KMS-11 (cell line): ENCODE measurements around the gene WDPCP.

Experiments
- H2AFZ ChIP-seq: fragments of 200-600 bp; sonication (generic); 2 replicates; pipeline ENCODE4 v1.6.1; 2016; ENCODE audit warnings: antibody characterized with exemption, mixed run types, low read depth
- H3K27ac ChIP-seq: fragments of 200-600 bp; sonication (generic); 2 replicates; pipeline ENCODE4 v1.6.1; 2016; ENCODE audit warnings: mild to moderate bottlenecking, mixed run types
- H3K27me3 ChIP-seq: fragments of 200-600 bp; sonication (generic); 2 replicates; pipeline ENCODE4 v1.6.1; 2017; ENCODE audit warnings: mild to moderate bottlenecking, low read depth, mixed run types, moderate library complexity; ENCODE audit not compliant: insufficient read depth
- H3K36me3 ChIP-seq: fragments of 200-600 bp; sonication (generic); 2 replicates; pipeline ENCODE4 v1.6.1; 2017; ENCODE audit warnings: mild to moderate bottlenecking, mixed run types; ENCODE audit not compliant: insufficient read depth
- H3K4me1 ChIP-seq: fragments of 200-600 bp; sonication (generic); 2 replicates; pipeline ENCODE4 v1.6.1; 2016; ENCODE audit warnings: mild to moderate bottlenecking, low read depth, mixed run types; ENCODE audit not compliant: poor library complexity, severe bottlenecking
- H3K4me2 ChIP-seq: fragments of 200-600 bp; sonication (generic); 2 replicates; pipeline ENCODE4 v1.7.0; 2016; ENCODE audit warnings: mild to moderate bottlenecking, mixed run types
- H3K4me3 ChIP-seq: fragments of 200-600 bp; sonication (generic); IDR thresholded peaks from 2 replicates; pipeline ENCODE4 v1.6.1; 2017; ENCODE audit warnings: low read depth, low read length, mixed read lengths; ENCODE audit not compliant: insufficient read depth
- H3K79me2 ChIP-seq: fragments of 200-600 bp; sonication (generic); 2 replicates; pipeline ENCODE4 v1.6.1; 2016; ENCODE audit warnings: low read depth, mixed run types; ENCODE audit not compliant: insufficient read depth
- H3K9ac ChIP-seq: fragments of 200-600 bp; sonication (generic); 2 replicates; pipeline ENCODE4 v1.6.1; 2016; ENCODE audit warnings: mild to moderate bottlenecking, mixed run types
- H4K20me1 ChIP-seq: fragments of 200-600 bp; sonication (generic); 2 replicates; pipeline ENCODE4 v1.6.1; 2016; ENCODE audit warnings: mild to moderate bottlenecking, mixed run types; ENCODE audit not compliant: insufficient read depth
- TF ChIP-seq, protein P1 (sequence below): fragments of 200-600 bp; sonication (generic); conservative IDR thresholded peaks from 2 replicates; pipeline ENCODE4 v1.6.1; 2017; ENCODE audit warnings: low read depth, mild to moderate bottlenecking, antibody characterized with exemption, low read length, moderate library complexity, mixed read lengths

The WDPCP gene

DNA sequence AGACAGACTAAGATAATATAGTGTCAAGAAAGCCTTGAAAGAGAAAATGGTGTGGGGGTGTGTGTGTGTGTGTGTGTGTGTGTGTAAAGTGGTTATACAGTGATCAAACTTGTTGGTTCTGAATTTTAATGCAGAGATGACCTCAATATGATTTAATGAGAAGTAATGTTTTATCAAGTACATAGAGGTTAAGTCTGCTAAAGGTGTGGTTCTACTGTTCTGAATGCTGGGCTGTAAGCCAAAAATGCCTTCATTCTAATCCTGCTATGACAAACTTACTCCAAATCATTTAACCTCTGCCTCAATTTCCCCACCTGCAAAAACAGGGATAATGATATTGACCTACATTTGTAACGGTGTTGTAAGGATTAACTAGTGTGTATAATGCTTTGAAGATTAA is 87.9 kb downstream of the WDPCP start:
- Histone ChIP-seq H3K4me2 (no peak overlapping the region), H3K4me3 (no peak overlapping the region), H3K4me1 (no peaks in the 10 kb centered on the region), H4K20me1 (no peaks in the 10 kb centered on the region), H3K79me2 (no peaks in the 10 kb centered on the region), H3K9ac (no peak overlapping the region), H3K36me3 (no peaks in the 10 kb centered on the region), H3K27ac (no peak overlapping the region), H2AFZ (no peak overlapping the region), H3K27me3 (no peaks in the 10 kb centered on the region)
- TF ChIP-seq, protein P1, sequence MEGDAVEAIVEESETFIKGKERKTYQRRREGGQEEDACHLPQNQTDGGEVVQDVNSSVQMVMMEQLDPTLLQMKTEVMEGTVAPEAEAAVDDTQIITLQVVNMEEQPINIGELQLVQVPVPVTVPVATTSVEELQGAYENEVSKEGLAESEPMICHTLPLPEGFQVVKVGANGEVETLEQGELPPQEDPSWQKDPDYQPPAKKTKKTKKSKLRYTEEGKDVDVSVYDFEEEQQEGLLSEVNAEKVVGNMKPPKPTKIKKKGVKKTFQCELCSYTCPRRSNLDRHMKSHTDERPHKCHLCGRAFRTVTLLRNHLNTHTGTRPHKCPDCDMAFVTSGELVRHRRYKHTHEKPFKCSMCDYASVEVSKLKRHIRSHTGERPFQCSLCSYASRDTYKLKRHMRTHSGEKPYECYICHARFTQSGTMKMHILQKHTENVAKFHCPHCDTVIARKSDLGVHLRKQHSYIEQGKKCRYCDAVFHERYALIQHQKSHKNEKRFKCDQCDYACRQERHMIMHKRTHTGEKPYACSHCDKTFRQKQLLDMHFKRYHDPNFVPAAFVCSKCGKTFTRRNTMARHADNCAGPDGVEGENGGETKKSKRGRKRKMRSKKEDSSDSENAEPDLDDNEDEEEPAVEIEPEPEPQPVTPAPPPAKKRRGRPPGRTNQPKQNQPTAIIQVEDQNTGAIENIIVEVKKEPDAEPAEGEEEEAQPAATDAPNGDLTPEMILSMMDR: no peak

- no peaks in the 10 kb centered on the region; the same call in 1 of the 2 replicates for H4K20me1 ChIP-seq
- H2AFZ ChIP-seq: no peak overlapping the region
- no peaks in the 10 kb centered on the region for H3K79me2 ChIP-seq
- no peak overlapping the region for H3K9ac ChIP-seq
- no peaks in the 10 kb centered on the region for H3K27me3 ChIP-seq
- no peaks in the 10 kb centered on the region for H3K4me1 ChIP-seq
- TF ChIP-seq, protein P1: no peak
- H3K27ac ChIP-seq: no peak overlapping the region
- no peaks in the 10 kb centered on the region for H3K36me3 ChIP-seq
- H3K4me2 ChIP-seq: no peak overlapping the region
- no peak overlapping the region for H3K4me3 ChIP-seq
Measured at GRCh38 chr2:63497576-63497975, 90.7 kb downstream of the WDPCP start.

DNA sequence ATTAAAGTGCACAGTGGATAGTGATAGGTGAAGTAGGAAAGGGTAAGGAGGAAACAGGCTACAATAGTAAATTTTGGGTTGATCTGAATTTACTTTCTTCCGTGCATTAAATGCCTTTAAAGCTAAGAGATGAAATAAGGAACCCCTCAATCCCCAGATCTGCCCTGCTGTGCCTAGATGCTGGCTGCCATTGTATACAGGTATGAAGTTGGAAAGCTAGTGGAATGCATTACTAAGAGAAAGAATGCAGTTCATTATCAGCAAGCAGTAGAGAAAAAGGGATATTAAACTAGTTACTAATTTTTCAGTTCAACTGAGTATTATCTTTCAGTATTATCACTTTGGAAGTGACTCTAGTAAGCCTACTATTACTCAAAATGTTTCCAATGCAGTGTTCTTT is 93.3 kb downstream of the WDPCP start:
- H3K9ac ChIP-seq: no peak overlapping the region
- H2AFZ ChIP-seq: no peak overlapping the region
- H3K4me1 ChIP-seq: no peaks in the 10 kb centered on the region
- H3K27me3 ChIP-seq: no peaks in the 10 kb centered on the region
- H3K27ac ChIP-seq: no peak overlapping the region
- H4K20me1 ChIP-seq: no peaks in the 10 kb centered on the region; the same call in 1 of the 2 replicates
- H3K79me2 ChIP-seq: no peaks in the 10 kb centered on the region
- H3K4me3 ChIP-seq: no peak overlapping the region
- H3K4me2 ChIP-seq: no peak overlapping the region
- H3K36me3 ChIP-seq: no peaks in the 10 kb centered on the region
- TF ChIP-seq, protein P1: no peak

- H3K9ac ChIP-seq: no peak overlapping the region
- TF ChIP-seq, protein P1: no peak
Measured at GRCh38 chr2:63494100-63494499, 94.2 kb downstream of the WDPCP start.

More at GRCh38 chr2:63494100-63494499, 94.2 kb downstream of the WDPCP start:
- Histone ChIP-seq H3K27ac (no peak overlapping the region), H3K4me2 (no peak overlapping the region), H3K4me1 (no peaks in the 10 kb centered on the region), H4K20me1 (no peaks in the 10 kb centered on the region; the same call in 1 of the 2 replicates), H2AFZ (no peak overlapping the region), H3K27me3 (no peaks in the 10 kb centered on the region), H3K79me2 (no peaks in the 10 kb centered on the region), H3K36me3 (no peaks in the 10 kb centered on the region), H3K4me3 (no peak overlapping the region)
